Activated naive CD4-positive, alpha-beta T cell treated with anti-CD3 and anti-CD28 coated beads for 36 hours (primary cell): Measurements from ENCODE around the gene BFAR. TPM values are rescaled to one million over a fixed set of nuclear protein-coding genes. Genes with fewer than 3 reads are reported as not detected.

Source experiments
- CTCF ChIA-PET: fragments of 350-600 bp; sonication (Branson Sonifier 250); formaldehyde crosslinking; loops from one replicate; lab custom pipeline; 2021; ENCODE audit warnings: antibody characterized with exemption; lab: Charles Lee
- DNase-seq: peaks from one replicate; pipeline ENCODE4 v3.0.0-alpha.2; 2020
- H3K27ac Mint-ChIP-seq: one replicate; pipeline ENCODE4 v1.8.0; 2021; ENCODE audit warnings: mild to moderate bottlenecking, mixed read lengths
- H3K27me3 Mint-ChIP-seq: one replicate; pipeline ENCODE4 v1.8.0; 2021; ENCODE audit warnings: low read depth, mixed read lengths
- H3K36me3 Mint-ChIP-seq: one replicate; pipeline ENCODE4 v1.8.0; 2021; ENCODE audit warnings: low read depth, mixed read lengths
- H3K4me1 Mint-ChIP-seq: one replicate; pipeline ENCODE4 v1.8.0; 2021; ENCODE audit warnings: low read depth, mixed read lengths
- H3K4me3 Mint-ChIP-seq: one replicate; pipeline ENCODE4 v1.8.0; 2021; ENCODE audit warnings: mild to moderate bottlenecking, moderate library complexity, mixed read lengths
- H3K9me3 Mint-ChIP-seq: one replicate; pipeline ENCODE4 v1.8.0; 2021; ENCODE audit warnings: mixed read lengths
- intact Hi-C: fragments of 100-400 bp; cut with micrococcal nuclease; formaldehyde crosslinking; loops from one replicate; pipeline ENCODE4 v1.15.1; 2023
- total RNA-seq, 2 experiments: library from RNA; stranded (reverse); gene quantifications; one replicate each; pipeline ENCODE4 v1.2.3, GENCODE V29; 2021

BFAR gene, protein sequence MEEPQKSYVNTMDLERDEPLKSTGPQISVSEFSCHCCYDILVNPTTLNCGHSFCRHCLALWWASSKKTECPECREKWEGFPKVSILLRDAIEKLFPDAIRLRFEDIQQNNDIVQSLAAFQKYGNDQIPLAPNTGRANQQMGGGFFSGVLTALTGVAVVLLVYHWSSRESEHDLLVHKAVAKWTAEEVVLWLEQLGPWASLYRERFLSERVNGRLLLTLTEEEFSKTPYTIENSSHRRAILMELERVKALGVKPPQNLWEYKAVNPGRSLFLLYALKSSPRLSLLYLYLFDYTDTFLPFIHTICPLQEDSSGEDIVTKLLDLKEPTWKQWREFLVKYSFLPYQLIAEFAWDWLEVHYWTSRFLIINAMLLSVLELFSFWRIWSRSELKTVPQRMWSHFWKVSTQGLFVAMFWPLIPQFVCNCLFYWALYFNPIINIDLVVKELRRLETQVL
- total RNA-seq: 10 to 100 TPM; 41.9 to 44.6 TPM

DNA sequence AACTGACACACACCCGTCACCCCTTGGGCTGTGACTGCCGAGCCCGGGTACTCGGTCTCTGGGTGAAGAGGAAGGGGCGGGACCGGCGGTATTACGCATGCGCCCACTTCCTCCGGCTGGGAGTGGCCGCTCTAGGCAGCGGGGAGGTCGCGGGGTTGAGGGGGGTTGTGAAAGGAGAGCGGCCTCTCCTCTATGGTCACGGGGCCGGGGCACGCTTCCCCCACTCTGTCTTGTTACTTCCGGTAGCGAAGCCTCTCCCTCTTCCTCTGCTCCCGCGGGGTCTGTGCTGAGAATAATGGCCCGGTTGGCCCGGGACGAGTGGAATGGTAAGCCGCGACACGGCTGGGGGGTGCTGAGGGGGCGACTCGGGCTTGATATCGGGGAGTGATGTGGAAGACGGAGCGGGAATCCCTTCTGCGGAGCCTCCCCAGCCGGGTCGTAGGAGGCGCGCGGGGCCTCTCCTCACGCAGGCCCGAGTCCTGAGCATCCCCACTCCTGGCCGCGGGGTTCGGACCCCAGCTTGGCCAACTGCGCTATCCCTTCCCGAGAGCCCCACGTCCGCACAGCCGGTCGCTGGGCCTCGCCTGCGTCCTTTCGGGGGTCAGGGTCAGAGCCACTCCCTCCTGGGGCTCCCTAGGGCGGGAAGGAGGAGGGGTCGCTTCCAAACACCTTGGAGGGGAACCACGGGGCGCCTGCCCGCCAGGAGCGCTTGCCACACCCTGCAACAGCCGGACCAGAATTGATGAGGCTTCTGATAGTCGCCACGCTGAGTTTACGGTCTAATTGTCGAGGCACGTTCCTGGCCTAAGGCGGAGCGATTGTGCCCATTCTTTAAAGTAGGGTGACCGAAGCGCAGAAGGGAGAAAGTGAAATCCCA is at the start of gene BFAR:
Gene BFAR (plus strand): TSS at position 259 of the 877 bp plus-strand sequence. CDS start 11,396 bp downstream, outside the sequence.
- peak; percentile 98 for DNase-seq
- peaks cover 5% of the 10 kb centered on the region for H3K36me3 Mint-ChIP-seq
- peaks cover 57% of the 10 kb centered on the region for H3K4me1 Mint-ChIP-seq
- intact Hi-C loops: loop anchor here (5.0 kb wide), 6 partner anchors 326 to 1329 kb away; no protein-coding TSS in a partner anchor
- peak within 1 kb of the TSS; percentile 96 for H3K27ac Mint-ChIP-seq
- H3K4me3 Mint-ChIP-seq: peak within 1 kb of the TSS; percentile 100
- CTCF ChIA-PET: interaction anchor here (0.7 kb wide), 2 partner anchors 383 to 713 kb away, joined by 3 to 4 read pairs; partner anchors contain the start of gene ERCC4
- H3K27me3 Mint-ChIP-seq: no peaks in the 10 kb centered on the region
- H3K9me3 Mint-ChIP-seq: no peaks in the 10 kb centered on the region

DNA sequence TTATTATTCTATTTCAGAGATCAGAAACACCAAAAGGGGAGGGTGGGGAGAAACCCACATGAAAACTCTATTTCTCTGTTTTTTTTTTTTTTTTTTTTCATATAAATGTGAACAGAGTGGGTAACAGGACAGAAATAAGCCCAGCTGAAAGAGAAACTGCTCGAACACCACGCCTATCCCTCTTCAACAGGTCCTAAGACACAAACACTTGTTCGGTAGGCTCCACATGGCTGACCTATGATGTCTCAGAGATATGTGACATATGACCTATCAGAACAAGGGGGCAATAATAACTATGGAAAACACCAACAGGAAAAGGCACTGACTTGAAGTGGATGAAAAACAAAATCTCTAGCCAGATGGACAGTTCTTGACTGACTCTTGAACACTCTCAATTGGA is 47.5 kb upstream of the BFAR start:
- Mint-ChIP-seq H3K36me3 (peaks cover 40% of the 10 kb centered on the region), H3K4me1 (no peaks in the 10 kb centered on the region), H3K9me3 (no peaks in the 10 kb centered on the region), H3K27me3 (no peaks in the 10 kb centered on the region), H3K27ac (no peak overlapping the region), H3K4me3 (no peak overlapping the region)
- DNase-seq: no peak
- intact Hi-C loops: no loop called here
- CTCF ChIA-PET: no interaction called here

DNA sequence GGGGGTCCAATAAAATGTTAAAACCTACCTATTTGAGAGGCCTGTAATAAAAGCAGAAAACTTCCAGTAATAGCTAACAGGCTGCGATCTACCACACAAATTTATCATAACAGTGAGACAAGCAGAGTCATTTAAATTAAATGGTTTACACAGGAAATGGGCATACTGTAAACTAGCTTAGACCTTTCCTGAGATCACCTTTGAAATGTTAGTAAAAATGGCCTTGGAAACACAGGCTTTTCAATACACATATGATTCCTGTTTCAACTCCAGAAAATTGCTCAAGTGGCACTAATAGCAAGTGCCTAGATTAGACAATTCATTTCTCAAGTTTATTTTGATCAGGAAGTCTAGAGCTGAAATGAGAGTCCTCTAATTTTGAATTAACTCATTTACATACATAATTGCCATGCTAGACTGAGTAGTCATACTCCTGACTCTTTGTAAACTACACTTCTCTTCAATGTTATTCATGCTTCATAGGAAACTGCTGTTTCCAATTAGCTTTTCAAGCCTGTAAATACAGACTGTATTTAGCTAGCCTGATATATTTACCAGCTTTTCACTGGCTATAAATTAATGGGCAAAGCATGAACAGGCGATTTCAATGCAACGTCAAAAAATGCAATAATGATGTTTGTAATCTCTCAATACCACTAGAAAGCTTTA is 46.0 kb upstream of the BFAR start:
- Mint-ChIP-seq H3K9me3 (no peaks in the 10 kb centered on the region), H3K4me1 (no peaks in the 10 kb centered on the region), H3K27ac (no peak overlapping the region), H3K4me3 (no peak overlapping the region), H3K27me3 (no peaks in the 10 kb centered on the region), H3K36me3 (peaks cover 38% of the 10 kb centered on the region)
- no peak for DNase-seq
- intact Hi-C loops: no loop called here
- CTCF ChIA-PET: no interaction called here

DNA sequence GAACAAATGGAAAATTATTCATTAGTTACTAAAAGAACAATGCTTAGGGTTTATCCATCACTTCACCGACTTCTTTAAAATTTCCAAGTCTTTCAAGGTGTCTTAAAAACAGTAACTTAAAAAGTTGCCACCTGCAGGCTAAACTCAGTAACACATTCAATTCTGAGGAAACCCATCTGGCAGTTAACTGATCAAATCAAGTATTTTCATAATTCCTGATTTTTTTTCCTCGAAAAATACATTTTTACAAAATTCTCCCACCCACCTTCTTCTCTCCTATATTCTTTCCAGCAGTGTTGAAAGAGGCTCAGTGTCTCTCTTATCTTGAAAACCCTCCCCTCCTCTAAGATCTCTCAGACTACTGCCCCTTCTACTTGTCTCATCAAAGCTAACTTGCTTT is 32.6 kb upstream of the BFAR start:
- CTCF ChIA-PET: interaction anchor here (1.0 kb wide), 1 partner anchor 303 kb away, joined by 4 read pairs; no protein-coding TSS in a partner anchor
- peaks cover 48% of the 10 kb centered on the region for H3K36me3 Mint-ChIP-seq
- intact Hi-C loops: no loop called here

DNA sequence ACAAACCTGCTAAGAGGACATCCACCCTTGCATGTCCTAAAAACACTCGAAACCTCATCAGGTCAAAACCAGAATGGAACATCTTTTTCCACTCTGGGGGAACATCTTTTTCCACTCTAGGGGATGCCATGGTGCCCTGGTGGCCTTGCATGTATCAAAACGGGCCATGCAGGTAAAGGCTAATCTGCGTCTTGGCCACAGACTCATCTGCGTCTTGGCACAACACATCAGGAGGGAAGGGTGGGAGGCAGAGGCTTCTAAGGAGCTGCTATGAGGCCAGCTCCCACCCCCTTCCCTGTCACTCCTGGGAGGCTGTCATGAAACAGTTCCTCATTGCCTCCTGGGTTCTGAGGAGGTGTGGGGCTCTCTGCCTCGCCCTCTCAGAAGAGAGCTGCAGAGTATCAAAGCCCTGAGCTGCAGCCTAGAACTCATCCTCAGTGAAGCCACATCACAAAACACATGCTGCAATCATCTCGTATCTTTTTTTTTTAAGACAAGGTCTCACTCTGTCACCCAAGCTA is 30.2 kb upstream of the BFAR start:
- CTCF ChIA-PET: no interaction called here
- H3K36me3 Mint-ChIP-seq: peaks cover 48% of the 10 kb centered on the region
- DNase-seq: no peak
- intact Hi-C loops: no loop called here
- no peaks in the 10 kb centered on the region for H3K9me3 Mint-ChIP-seq
- no peak overlapping the region for H3K4me3 Mint-ChIP-seq
- no peaks in the 10 kb centered on the region for H3K27me3 Mint-ChIP-seq
- H3K4me1 Mint-ChIP-seq: no peaks in the 10 kb centered on the region
- no peak overlapping the region for H3K27ac Mint-ChIP-seq

More for the DNA sequence above, 32.6 kb upstream of the BFAR start:
- Mint-ChIP-seq H3K4me3 (no peak overlapping the region), H3K9me3 (no peaks in the 10 kb centered on the region), H3K27me3 (no peaks in the 10 kb centered on the region), H3K27ac (no peak overlapping the region), H3K4me1 (no peaks in the 10 kb centered on the region)
- DNase-seq: no peak

DNA sequence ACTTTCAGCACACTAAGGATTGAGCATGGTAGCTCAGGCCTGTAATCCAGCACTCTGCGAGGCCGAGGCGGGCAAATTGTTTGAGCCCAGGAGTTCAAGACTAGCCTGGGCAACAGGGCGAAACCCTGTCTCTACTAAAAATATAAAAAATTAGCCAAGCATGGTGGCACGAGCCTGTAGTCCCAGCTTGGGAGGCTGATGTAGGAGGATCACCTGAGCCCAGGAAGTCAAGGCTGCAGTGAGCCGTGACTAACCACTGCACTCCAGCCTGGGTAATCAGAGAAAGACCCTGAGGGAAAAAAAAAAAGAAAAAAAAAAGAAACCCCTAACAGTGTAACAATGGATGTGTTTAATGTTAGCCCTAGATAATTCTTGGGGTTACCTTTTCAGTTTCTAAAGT is 26.6 kb upstream of the BFAR start:
- intact Hi-C loops: no loop called here
- DNase-seq: no peak
- Mint-ChIP-seq H3K4me1 (no peaks in the 10 kb centered on the region), H3K27me3 (no peaks in the 10 kb centered on the region), H3K27ac (no peak overlapping the region), H3K36me3 (peaks cover 37% of the 10 kb centered on the region), H3K9me3 (no peaks in the 10 kb centered on the region), H3K4me3 (no peak overlapping the region)
- CTCF ChIA-PET: no interaction called here

DNA sequence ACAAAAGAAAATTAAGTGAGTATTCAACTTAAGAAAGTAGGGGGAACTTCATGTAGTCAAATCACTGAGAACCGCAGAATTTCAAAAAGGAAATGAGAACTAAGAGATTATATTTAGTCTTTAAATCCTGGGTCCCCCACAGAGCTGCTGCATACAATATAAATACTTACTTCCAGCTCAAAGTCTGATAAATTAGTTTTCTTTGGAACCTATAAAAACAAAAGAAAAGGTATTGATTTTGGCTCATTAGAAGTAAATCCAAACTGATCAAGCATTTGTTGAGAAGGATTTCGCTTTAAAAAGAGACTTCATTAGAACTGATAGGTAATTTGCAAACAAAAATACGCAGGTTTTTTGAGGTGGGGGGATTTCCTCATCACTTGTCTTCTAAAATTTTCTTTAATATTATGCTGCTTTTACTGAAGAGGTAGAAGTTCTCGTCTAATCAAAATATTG is 24.6 kb upstream of the BFAR start:
- no peak overlapping the region for H3K4me3 Mint-ChIP-seq
- CTCF ChIA-PET: no interaction called here
- H3K4me1 Mint-ChIP-seq: no peaks in the 10 kb centered on the region
- no peak for DNase-seq
- intact Hi-C loops: no loop called here
- no peaks in the 10 kb centered on the region for H3K27me3 Mint-ChIP-seq
- no peaks in the 10 kb centered on the region for H3K9me3 Mint-ChIP-seq
- H3K27ac Mint-ChIP-seq: no peak overlapping the region
- peaks cover 26% of the 10 kb centered on the region for H3K36me3 Mint-ChIP-seq

DNA sequence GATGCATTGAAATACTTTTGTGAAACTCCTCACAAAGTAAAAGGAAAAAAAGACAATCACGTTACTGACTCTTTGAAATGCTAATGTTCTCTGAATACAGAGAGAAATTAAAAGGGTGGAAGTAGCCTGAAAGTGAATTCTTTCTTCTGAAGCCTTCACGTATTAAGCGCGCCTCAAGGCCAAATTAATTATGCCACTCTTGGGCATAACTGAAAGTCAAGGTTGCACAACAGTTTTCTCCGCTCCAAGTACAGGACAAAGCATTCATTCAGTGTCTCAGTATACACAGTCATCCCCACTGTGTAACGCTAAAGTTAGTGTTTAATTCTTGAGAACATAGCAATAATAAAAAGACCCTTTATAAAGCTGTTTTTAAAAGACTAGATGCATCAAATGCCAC is 24.1 kb upstream of the BFAR start:
- DNase-seq: no peak
- H3K27ac Mint-ChIP-seq: no peak overlapping the region
- H3K27me3 Mint-ChIP-seq: no peaks in the 10 kb centered on the region
- H3K36me3 Mint-ChIP-seq: peaks cover 25% of the 10 kb centered on the region
- no peaks in the 10 kb centered on the region for H3K4me1 Mint-ChIP-seq
- no peak overlapping the region for H3K4me3 Mint-ChIP-seq
- CTCF ChIA-PET: no interaction called here
- H3K9me3 Mint-ChIP-seq: no peaks in the 10 kb centered on the region
- intact Hi-C loops: no loop called here

DNA sequence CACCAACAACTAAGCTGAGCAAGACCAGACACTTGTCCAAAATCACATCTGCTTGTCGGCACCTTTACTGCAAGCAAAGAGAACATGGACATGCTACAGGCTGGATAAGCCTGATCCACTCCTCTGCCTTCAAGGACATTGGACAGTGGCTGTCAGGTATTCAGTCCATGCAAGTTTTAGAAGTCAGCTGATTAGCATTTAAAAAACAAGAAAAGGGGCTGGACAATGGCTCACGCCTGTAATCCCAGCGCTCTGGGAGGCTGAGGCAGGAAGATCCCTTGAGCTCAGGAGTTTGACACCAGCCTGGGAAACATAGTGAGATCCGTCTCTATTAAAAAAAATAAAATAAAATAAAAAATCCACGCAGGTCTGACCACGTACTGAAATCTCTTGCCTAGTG is 23.0 kb upstream of the BFAR start:
- CTCF ChIA-PET: no interaction called here
- Mint-ChIP-seq H3K36me3 (peaks cover 21% of the 10 kb centered on the region), H3K27me3 (no peaks in the 10 kb centered on the region), H3K4me1 (no peaks in the 10 kb centered on the region), H3K4me3 (no peak overlapping the region), H3K9me3 (no peaks in the 10 kb centered on the region), H3K27ac (no peak overlapping the region)
- intact Hi-C loops: no loop called here
- no peak for DNase-seq

DNA sequence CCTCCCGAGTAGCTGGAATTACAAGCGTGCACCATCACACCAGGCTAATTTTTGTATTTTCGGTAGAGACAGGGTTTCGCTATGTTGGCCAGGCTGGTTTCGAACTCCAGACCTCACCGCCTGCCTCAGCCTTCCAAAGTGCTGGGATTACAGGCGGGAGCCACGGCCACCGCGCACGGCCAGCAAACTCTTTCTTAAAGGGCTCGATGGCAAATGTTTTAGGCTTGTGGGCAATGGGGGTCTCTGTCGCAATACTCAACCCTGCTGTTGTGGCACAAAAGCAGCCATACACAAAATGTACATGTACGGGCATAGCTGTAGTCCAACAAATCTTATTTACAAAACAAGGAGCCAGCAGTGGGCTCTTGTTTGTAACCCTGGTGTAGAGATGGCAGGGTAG is 21.1 kb upstream of the BFAR start:
- H3K9me3 Mint-ChIP-seq: no peaks in the 10 kb centered on the region

DNA sequence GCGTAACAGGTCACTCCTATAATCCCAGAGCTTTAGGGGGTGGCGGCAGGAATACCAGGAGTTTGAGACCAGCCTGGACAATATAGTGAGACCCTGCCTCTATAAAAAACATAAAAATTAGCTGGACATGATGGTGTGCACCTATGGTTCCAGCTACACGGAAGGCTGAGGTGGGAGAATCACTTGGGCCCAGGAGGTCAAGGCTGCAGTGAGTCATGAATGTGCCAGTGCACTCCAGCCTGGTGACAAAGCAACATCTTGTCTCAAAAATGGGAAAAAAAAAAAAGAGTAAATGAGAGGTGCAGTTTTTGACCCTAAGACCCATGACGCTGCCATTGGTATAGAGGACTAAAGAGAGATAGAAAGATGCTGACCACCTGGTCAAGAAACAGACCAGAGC is 18.8 kb upstream of the BFAR start:
- Mint-ChIP-seq H3K27me3 (no peaks in the 10 kb centered on the region), H3K4me1 (no peaks in the 10 kb centered on the region), H3K36me3 (peaks cover 19% of the 10 kb centered on the region), H3K9me3 (no peaks in the 10 kb centered on the region), H3K4me3 (no peak overlapping the region), H3K27ac (no peak overlapping the region)
- CTCF ChIA-PET: no interaction called here
- no peak for DNase-seq
- intact Hi-C loops: no loop called here

More for the DNA sequence above, 21.1 kb upstream of the BFAR start:
- CTCF ChIA-PET: no interaction called here
- Mint-ChIP-seq H3K27ac (no peak overlapping the region), H3K4me3 (no peak overlapping the region), H3K27me3 (no peaks in the 10 kb centered on the region), H3K4me1 (no peaks in the 10 kb centered on the region), H3K36me3 (peaks cover 22% of the 10 kb centered on the region)
- intact Hi-C loops: no loop called here
- DNase-seq: no peak

DNA sequence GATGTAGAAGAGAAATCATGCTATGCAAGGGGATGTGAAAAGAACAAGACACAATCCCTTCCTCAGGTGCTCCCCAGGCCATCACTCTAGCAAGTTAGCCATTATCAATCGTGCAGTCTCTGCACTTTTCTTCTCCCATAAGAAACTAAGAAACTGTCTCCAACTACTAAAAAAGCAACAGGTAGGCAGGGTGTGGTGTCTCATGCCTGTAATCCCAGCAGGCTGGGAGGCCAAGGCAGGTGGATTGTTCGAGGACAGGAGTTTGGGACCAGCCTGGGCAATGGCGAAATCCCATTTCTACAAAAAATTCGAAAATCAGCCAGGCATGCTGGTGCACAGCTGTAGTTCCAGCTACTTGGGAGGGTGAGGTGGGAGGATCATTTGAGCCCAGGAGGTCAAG is 16.5 kb upstream of the BFAR start:
- CTCF ChIA-PET: interaction anchor here (0.6 kb wide), 1 partner anchor 635 kb away, joined by 3 read pairs; no protein-coding TSS in a partner anchor
- Mint-ChIP-seq H3K36me3 (peaks cover 19% of the 10 kb centered on the region), H3K27me3 (no peaks in the 10 kb centered on the region), H3K4me1 (no peaks in the 10 kb centered on the region), H3K9me3 (no peaks in the 10 kb centered on the region), H3K27ac (no peak overlapping the region), H3K4me3 (no peak overlapping the region)
- no peak for DNase-seq
- intact Hi-C loops: no loop called here
